Spinal cord (tissue), 10 donors: Measurements from ENCODE around the gene RAPGEF4. TPM values are rescaled to one million over a fixed set of nuclear protein-coding genes. Genes with fewer than 3 reads are reported as not detected.
A peak's percentile ranks its signal among the peaks of the same experiment; 100 is the strongest.
"Not testable (repeated sequence)": the region's sequence is repeated elsewhere in the genome, so short reads cannot be mapped to it uniquely, and the experiment has no call there.

Experiments used
- DNase-seq, 6 donors: peaks; one replicate each; pipeline versions ENCODE4 v3.0.0 to v3.0.0-alpha.2; 2013 to 2015; ENCODE audit warnings: low spot score in 6 of 6, low read depth in 4 of 6
- H3K27ac ChIP-seq: one replicate; pipeline ENCODE4 v1.5.1; 2013; ENCODE audit warnings: low read depth, low read length, control low read depth
- H3K27me3 ChIP-seq: one replicate; pipeline ENCODE4 v1.6.1; 2013; ENCODE audit warnings: low read length; ENCODE audit not compliant: control insufficient read depth, insufficient read depth
- H3K36me3 ChIP-seq: one replicate; pipeline ENCODE4 v1.6.1; 2013; ENCODE audit warnings: low read length; ENCODE audit not compliant: control insufficient read depth, insufficient read depth
- H3K4me1 ChIP-seq: one replicate; pipeline ENCODE4 v1.6.1; 2013; ENCODE audit warnings: low read length; ENCODE audit not compliant: control insufficient read depth, insufficient read depth
- H3K4me3 ChIP-seq: one replicate; pipeline ENCODE4 v1.5.1; 2013; ENCODE audit warnings: low read depth, low read length, control low read depth
- H3K9me3 ChIP-seq: one replicate; pipeline ENCODE4 v1.6.1; 2013; ENCODE audit warnings: low read length; ENCODE audit not compliant: control insufficient read depth, insufficient read depth
- WGBS: methylation state at CpG from one replicate; pipeline ENCODE4 v1.1.5; 2013; ENCODE audit warnings: missing lambda C conversion rate; ENCODE audit not compliant: insufficient coverage; 5-methylcytosine and 5-hydroxymethylcytosine counted together
- polyA plus RNA-seq, 2 donors: library from polyadenylated mRNA; unstranded; fragments of 120-200 nt; gene quantifications; one replicate each; pipeline ENCODE4 v1.2.1, GENCODE V29; 2013; ENCODE audit not compliant: insufficient read length in 2 of 2
- total RNA-seq, 2 donors: library from RNA; depleted of rRNA in 1 of 2; stranded (reverse); fragments of 120-200 nt in 1 of 2; fragments of >200 nt in 1 of 2; gene quantifications; one replicate each; pipeline versions ENCODE4 v1.2.3 to v1.2.4, GENCODE V29; 2013 to 2014
- donor health status: healthy.

The RAPGEF4 gene
- total and polyA plus RNA-seq, 4 donors: 31.1 to 65.8 (median 44.4) TPM

GRCh38 chr2:172743898-172744297 lies 8.3 kb downstream of the RAPGEF4 start:
- Histone ChIP-seq H3K9me3 (peaks cover 8% of the 10 kb centered on the region), H3K4me3 (no peak overlapping the region), H3K27me3 (no peaks in the 10 kb centered on the region), H3K36me3 (no peaks in the 10 kb centered on the region), H3K27ac (no peak overlapping the region), H3K4me1 (no peaks in the 10 kb centered on the region)
- DNase-seq: no peak
- WGBS: 100% methylated on average over 1 of the region's 1 CpG

DNA sequence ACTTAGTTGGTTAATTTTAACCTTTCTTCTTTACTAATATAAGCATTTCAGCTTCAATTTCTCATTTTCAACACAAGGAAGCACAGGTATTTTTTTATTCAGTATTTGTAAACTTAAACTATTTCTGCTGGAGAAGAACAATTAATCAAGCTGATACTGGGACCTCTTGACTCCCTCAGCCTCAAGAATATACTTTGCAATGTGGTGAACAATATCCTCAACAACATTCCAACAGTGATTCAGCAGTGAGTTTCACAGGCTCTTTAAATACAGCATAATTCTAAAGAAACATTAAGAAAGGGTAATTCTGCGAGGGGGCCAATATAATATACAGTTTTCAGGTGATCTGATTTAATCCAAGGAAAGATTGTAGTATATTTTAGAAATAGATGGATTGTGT lies 10.0 kb downstream of the RAPGEF4 start:
- Histone ChIP-seq H3K27me3 (no peaks in the 10 kb centered on the region), H3K27ac (no peak overlapping the region), H3K4me3 (no peak overlapping the region), H3K36me3 (no peaks in the 10 kb centered on the region), H3K4me1 (no peaks in the 10 kb centered on the region), H3K9me3 (peaks cover 8% of the 10 kb centered on the region)
- WGBS: no CpG with 5 or more reads among the region's 1 CpG
- DNase-seq: no peak

DNA sequence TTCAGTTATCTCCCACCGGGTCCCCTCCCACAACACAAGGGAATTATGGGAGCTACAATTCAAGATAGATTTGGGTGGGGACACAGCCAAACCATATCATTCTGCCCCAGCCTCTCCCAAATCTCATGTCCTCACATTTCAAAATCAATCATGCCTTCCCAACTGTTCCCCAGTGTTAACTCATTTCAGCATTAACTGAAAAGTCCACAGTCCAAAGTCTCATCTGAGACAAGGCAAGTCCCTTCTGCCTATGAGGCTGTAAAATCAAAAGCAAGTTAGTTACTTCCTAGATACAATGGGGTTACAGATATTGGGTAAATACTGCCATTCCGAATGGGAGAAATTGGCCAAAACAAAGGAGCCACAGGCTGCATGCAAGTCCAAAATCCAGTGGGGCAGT lies 12.9 kb downstream of the RAPGEF4 start:
- H3K27me3 ChIP-seq, H3K27ac ChIP-seq, DNase-seq, H3K4me3 ChIP-seq, H3K36me3 ChIP-seq, H3K9me3 ChIP-seq, H3K4me1 ChIP-seq: not testable (repeated sequence)
- WGBS: 80% methylated on average over 2 of the region's 2 CpGs

DNA sequence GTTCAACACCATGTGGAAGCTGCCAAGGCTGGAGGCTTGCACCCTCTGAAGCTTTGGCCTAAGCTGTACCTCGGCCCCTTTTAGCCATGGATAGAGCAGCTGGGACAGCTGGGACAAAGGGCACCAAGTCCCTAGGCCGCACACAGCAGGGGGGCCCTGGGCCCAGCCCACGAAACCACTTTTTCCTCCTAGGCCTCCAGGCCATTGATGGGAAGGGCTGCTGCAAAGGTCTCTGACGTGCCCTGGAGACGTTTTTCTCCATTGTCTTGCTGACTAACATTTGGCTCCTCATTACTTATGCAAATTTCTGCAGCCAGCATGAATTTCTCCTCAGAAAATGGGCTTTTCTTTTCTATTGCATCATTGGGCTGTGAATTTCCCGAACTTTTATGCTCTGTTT lies 13.7 kb downstream of the RAPGEF4 start:
- Histone ChIP-seq H3K27ac (no peak overlapping the region), H3K36me3 (no peaks in the 10 kb centered on the region), H3K9me3 (peaks cover 5% of the 10 kb centered on the region), H3K27me3 (no peaks in the 10 kb centered on the region), H3K4me3 (no peak overlapping the region), H3K4me1 (no peaks in the 10 kb centered on the region)
- 71% methylated on average over 6 of the region's 6 CpGs for WGBS
- no peak for DNase-seq

GRCh38 chr2:172751564-172751963 lies 15.9 kb downstream of the RAPGEF4 start:
- WGBS: 35% methylated on average over 2 of the region's 2 CpGs

DNA sequence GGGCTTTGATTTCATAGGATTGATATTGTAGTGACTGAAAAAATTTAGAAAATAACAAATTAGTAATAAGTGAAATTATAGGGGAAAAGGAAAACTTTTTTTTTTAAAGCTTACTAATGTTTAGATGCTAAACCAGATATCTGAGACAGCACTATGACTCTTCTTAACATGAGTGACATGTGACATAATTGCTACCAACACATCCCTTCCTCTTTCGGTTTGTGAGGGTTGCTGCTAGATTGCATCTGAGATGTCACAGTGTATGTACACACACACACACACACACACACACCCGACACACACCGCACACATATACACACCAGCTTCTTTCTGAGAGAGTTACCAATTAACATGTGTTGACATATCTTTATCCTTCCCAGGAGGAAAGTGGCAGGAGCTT lies 18.0 kb downstream of the RAPGEF4 start:
- no peaks in the 10 kb centered on the region for H3K4me1 ChIP-seq
- WGBS: no CpG with 5 or more reads among the region's 3 CpGs
- H3K27ac ChIP-seq: no peak overlapping the region
- no peaks in the 10 kb centered on the region for H3K27me3 ChIP-seq
- H3K36me3 ChIP-seq: no peaks in the 10 kb centered on the region
- no peak for DNase-seq
- H3K4me3 ChIP-seq: no peak overlapping the region
- no peaks in the 10 kb centered on the region for H3K9me3 ChIP-seq

More at GRCh38 chr2:172751564-172751963, 15.9 kb downstream of the RAPGEF4 start:
- H3K27ac ChIP-seq: no peak overlapping the region
- H3K36me3 ChIP-seq: no peaks in the 10 kb centered on the region
- H3K4me3 ChIP-seq: no peak overlapping the region
- no peaks in the 10 kb centered on the region for H3K9me3 ChIP-seq
- no peaks in the 10 kb centered on the region for H3K27me3 ChIP-seq
- no peak for DNase-seq
- no peaks in the 10 kb centered on the region for H3K4me1 ChIP-seq

GRCh38 chr2:172759441-172759840 lies 23.8 kb downstream of the RAPGEF4 start:
- Histone ChIP-seq H3K4me3 (no peak overlapping the region), H3K27ac (no peak overlapping the region), H3K27me3 (no peaks in the 10 kb centered on the region), H3K36me3 (no peaks in the 10 kb centered on the region), H3K9me3 (no peaks in the 10 kb centered on the region), H3K4me1 (no peaks in the 10 kb centered on the region)
- no CpG with 5 or more reads among the region's 2 CpGs for WGBS
- peak in 1 of 6 donors; percentile 60 for DNase-seq

- H3K4me3 ChIP-seq: no peak overlapping the region
- 80% methylated on average over 1 of the region's 4 CpGs for WGBS
- no peaks in the 10 kb centered on the region for H3K4me1 ChIP-seq
- DNase-seq: no peak
- H3K9me3 ChIP-seq: no peaks in the 10 kb centered on the region
- no peaks in the 10 kb centered on the region for H3K36me3 ChIP-seq
- no peaks in the 10 kb centered on the region for H3K27me3 ChIP-seq
- H3K27ac ChIP-seq: no peak overlapping the region
These were observed 25.7 kb downstream of the RAPGEF4 start for GRCh38 chr2:172761306-172761705.

- Histone ChIP-seq H3K27me3 (no peaks in the 10 kb centered on the region), H3K4me3 (no peak overlapping the region), H3K9me3 (no peaks in the 10 kb centered on the region), H3K36me3 (no peaks in the 10 kb centered on the region), H3K4me1 (no peaks in the 10 kb centered on the region), H3K27ac (no peak overlapping the region)
- no CpG with 5 or more reads among the region's 2 CpGs for WGBS
- no peak for DNase-seq
These were observed 26.9 kb downstream of the RAPGEF4 start for GRCh38 chr2:172762574-172762973.

DNA sequence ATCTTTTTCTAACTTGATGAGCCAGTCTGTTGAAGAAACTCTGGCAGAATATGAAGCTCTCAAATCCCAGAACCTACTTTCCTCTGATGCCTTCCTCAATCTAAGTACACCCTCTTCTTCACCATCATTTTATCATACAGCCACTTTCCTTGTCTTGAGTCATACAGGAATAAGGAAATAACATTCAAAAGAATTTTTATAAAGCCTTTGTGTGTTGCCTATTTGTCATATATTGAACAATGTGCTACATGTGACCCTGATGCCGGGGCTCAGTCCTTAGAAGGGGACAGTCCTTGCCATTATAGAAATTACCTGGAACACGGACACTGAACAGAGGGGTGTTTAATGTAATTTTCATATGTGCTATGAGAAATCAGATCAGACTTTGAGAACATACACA lies 27.4 kb downstream of the RAPGEF4 start:
- Histone ChIP-seq H3K27me3 (no peaks in the 10 kb centered on the region), H3K4me3 (no peak overlapping the region), H3K27ac (no peak overlapping the region), H3K9me3 (no peaks in the 10 kb centered on the region), H3K4me1 (no peaks in the 10 kb centered on the region), H3K36me3 (no peaks in the 10 kb centered on the region)
- DNase-seq: no peak
- WGBS: 83% methylated on average over 1 of the region's 2 CpGs
